ENCODE measurements around the gene BIRC5. TPM values are rescaled to one million over a fixed set of nuclear protein-coding genes. Genes with fewer than 3 reads are reported as not detected.

Gene BIRC5
- total RNA-seq, 1 experiment from 2014 or later, result 119 TPM

DNA sequence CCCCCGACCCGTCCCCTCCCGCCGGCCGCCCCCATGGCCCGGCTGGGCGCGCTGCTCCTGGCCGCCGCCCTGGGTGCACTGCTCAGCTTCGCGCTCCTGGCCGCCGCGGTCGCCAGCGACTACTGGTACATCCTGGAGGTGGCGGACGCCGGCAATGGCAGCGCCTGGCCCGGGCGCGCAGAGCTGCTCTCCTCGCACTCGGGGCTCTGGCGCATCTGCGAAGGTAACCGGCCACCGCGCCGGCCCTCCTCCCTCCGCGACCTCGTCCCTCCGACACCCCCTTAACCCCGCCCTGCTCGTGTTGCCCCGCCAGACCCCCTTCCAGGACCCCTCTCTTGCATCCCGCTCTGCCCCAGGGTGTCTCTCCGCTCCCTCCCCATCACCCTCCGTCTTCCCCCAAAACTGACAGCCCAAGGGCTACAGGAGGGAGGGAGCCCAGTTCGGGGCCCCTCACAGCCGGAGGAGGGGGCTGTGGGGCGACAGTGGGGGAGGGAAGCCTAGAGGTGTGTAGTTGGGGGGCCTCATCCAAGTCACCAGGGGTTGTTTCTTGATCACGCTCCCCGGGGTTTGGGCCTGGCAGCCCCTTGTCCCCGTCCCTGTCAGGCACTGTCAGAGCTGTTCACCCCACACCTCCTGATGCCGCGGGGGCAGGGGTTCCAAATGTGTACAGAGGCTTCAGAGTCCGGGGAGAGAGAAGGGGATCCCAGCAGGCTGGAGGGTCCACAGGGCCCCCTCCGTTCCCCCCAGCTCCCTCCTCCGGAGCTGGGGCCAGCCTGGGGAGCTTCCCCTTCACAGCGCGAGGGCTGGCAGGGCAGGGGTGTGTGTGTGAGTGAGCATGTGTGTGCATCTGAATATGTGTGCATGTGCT, 18.2 kb downstream of the BIRC5 start:
- TF ChIP-seq SIN3A (IDR thresholded peaks at IDR 0.05; ENCODE audit: borderline replicate concordance, insufficient read depth, low read depth, low read length) (no peak), POLR2AphosphoS5 (IDR thresholded peaks at IDR 0.05; ENCODE audit: low read depth, low read length) (no peak), TCF7L2 (IDR thresholded peaks at IDR 0.05; ENCODE audit: low read depth, low read length) (no peak)
- TF ChIP-seq, protein P1, sequence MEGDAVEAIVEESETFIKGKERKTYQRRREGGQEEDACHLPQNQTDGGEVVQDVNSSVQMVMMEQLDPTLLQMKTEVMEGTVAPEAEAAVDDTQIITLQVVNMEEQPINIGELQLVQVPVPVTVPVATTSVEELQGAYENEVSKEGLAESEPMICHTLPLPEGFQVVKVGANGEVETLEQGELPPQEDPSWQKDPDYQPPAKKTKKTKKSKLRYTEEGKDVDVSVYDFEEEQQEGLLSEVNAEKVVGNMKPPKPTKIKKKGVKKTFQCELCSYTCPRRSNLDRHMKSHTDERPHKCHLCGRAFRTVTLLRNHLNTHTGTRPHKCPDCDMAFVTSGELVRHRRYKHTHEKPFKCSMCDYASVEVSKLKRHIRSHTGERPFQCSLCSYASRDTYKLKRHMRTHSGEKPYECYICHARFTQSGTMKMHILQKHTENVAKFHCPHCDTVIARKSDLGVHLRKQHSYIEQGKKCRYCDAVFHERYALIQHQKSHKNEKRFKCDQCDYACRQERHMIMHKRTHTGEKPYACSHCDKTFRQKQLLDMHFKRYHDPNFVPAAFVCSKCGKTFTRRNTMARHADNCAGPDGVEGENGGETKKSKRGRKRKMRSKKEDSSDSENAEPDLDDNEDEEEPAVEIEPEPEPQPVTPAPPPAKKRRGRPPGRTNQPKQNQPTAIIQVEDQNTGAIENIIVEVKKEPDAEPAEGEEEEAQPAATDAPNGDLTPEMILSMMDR (IDR thresholded peaks at IDR 0.05), result no peak
- TF ChIP-seq, protein P2, sequence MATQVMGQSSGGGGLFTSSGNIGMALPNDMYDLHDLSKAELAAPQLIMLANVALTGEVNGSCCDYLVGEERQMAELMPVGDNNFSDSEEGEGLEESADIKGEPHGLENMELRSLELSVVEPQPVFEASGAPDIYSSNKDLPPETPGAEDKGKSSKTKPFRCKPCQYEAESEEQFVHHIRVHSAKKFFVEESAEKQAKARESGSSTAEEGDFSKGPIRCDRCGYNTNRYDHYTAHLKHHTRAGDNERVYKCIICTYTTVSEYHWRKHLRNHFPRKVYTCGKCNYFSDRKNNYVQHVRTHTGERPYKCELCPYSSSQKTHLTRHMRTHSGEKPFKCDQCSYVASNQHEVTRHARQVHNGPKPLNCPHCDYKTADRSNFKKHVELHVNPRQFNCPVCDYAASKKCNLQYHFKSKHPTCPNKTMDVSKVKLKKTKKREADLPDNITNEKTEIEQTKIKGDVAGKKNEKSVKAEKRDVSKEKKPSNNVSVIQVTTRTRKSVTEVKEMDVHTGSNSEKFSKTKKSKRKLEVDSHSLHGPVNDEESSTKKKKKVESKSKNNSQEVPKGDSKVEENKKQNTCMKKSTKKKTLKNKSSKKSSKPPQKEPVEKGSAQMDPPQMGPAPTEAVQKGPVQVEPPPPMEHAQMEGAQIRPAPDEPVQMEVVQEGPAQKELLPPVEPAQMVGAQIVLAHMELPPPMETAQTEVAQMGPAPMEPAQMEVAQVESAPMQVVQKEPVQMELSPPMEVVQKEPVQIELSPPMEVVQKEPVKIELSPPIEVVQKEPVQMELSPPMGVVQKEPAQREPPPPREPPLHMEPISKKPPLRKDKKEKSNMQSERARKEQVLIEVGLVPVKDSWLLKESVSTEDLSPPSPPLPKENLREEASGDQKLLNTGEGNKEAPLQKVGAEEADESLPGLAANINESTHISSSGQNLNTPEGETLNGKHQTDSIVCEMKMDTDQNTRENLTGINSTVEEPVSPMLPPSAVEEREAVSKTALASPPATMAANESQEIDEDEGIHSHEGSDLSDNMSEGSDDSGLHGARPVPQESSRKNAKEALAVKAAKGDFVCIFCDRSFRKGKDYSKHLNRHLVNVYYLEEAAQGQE (IDR thresholded peaks at IDR 0.05; ENCODE audit: insufficient read depth in 1 of 2, low read depth in 2 of 2, low read length in 1 of 2), result no peak
- no TSS peak for BruUV-seq (replicated peaks)
- Histone ChIP-seq H3K4me1 (ENCODE audit: control insufficient read depth, insufficient read depth, low read length) (no peaks in the 10 kb centered on the region), H3K9me3 (ENCODE audit: control insufficient read depth, insufficient read depth, low read depth, low read length) (no peaks in the 10 kb centered on the region), H3K27ac (ENCODE audit: low read length) (no peak overlapping the region), H3K36me3 (ENCODE audit: control insufficient read depth, insufficient read depth, low read length) (no peaks in the 10 kb centered on the region), H3K4me3 (ENCODE audit: low read depth in 2 of 2, low read length in 2 of 2) (no peak overlapping the region), H3K27me3 (ENCODE audit: control insufficient read depth, insufficient read depth, low read length) (no peaks in the 10 kb centered on the region)
- in situ Hi-C loops (cut with HindIII; ENCODE audit: low pct_unique_long_range_greater_than_20kb, low sequenced_read_pairs) (no loop called here), intact Hi-C loops (cut with micrococcal nuclease; ENCODE audit: unreplicated experiment) (no loop called here)
- ChIA-PET CTCF (no interaction called here), POLR2A (no interaction called here)
- ATAC-seq (no peak), DNase-seq (ENCODE audit: low read depth, low spot score) (no peak)

DNA sequence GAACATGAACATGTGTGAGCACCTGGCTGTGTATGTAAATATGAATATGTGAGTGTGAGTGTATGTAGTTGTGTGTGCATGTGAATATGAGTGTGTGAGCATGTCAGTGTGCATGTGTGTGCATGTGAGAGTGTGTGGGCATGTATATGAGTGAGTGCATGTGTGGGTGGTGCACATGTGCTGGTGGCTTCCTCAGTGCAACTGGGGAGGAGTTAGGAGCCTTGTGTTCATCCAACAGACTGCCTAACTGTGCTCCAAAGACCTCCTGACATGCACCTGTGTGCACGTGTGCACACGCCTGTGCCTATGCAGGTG, 18.8 kb downstream of the BIRC5 start:
- no peaks in the 10 kb centered on the region for H3K27me3 ChIP-seq (ENCODE audit: control insufficient read depth, insufficient read depth, low read length)
- H3K36me3 ChIP-seq (ENCODE audit: control insufficient read depth, insufficient read depth, low read length), result no peaks in the 10 kb centered on the region
- ChIA-PET CTCF (interaction anchor here (0.7 kb wide), 1 partner anchor 92 kb away, joined by 4 read pairs; no protein-coding TSS in a partner anchor), POLR2A (interaction anchor here (0.6 kb wide), 1 partner anchor 99 kb away, joined by 3 read pairs; no protein-coding TSS in a partner anchor)
- TF ChIP-seq POLR2AphosphoS5 (IDR thresholded peaks at IDR 0.05; ENCODE audit: low read depth, low read length) (no peak), SIN3A (IDR thresholded peaks at IDR 0.05; ENCODE audit: borderline replicate concordance, insufficient read depth, low read depth, low read length) (no peak), TCF7L2 (IDR thresholded peaks at IDR 0.05; ENCODE audit: low read depth, low read length) (no peak)
- TF ChIP-seq, protein P1 (IDR thresholded peaks at IDR 0.05), result no peak
- TF ChIP-seq, protein P2 (IDR thresholded peaks at IDR 0.05; ENCODE audit: insufficient read depth in 1 of 2, low read depth in 2 of 2, low read length in 1 of 2), result no peak
- no peaks in the 10 kb centered on the region for H3K4me1 ChIP-seq (ENCODE audit: control insufficient read depth, insufficient read depth, low read length)
- H3K27ac ChIP-seq (ENCODE audit: low read length), result no peak overlapping the region
- intact Hi-C loops (cut with micrococcal nuclease; ENCODE audit: unreplicated experiment), result no loop called here
- BruUV-seq (replicated peaks), result no TSS peak
- ATAC-seq (no peak), DNase-seq (ENCODE audit: low read depth, low spot score) (no peak)
- no peak overlapping the region for H3K4me3 ChIP-seq (ENCODE audit: low read depth in 2 of 2, low read length in 2 of 2)
- in situ Hi-C loops (cut with HindIII; ENCODE audit: low pct_unique_long_range_greater_than_20kb, low sequenced_read_pairs), result no loop called here
- H3K9me3 ChIP-seq (ENCODE audit: control insufficient read depth, insufficient read depth, low read depth, low read length), result no peaks in the 10 kb centered on the region
